NCI-H774 (cell line): ENCODE results near the gene PRPF40B.
A peak's percentile ranks its signal among the peaks of the same experiment; 100 is the strongest.
"Not testable (repeated sequence)": the region's sequence is repeated elsewhere in the genome, so short reads cannot be mapped to it uniquely, and the experiment has no call there.

Experiments
- DNase-seq: peaks from one replicate; lab custom pipeline; 2025; lab: John Stamatoyannopoulos, UW

PRPF40B gene

DNA sequence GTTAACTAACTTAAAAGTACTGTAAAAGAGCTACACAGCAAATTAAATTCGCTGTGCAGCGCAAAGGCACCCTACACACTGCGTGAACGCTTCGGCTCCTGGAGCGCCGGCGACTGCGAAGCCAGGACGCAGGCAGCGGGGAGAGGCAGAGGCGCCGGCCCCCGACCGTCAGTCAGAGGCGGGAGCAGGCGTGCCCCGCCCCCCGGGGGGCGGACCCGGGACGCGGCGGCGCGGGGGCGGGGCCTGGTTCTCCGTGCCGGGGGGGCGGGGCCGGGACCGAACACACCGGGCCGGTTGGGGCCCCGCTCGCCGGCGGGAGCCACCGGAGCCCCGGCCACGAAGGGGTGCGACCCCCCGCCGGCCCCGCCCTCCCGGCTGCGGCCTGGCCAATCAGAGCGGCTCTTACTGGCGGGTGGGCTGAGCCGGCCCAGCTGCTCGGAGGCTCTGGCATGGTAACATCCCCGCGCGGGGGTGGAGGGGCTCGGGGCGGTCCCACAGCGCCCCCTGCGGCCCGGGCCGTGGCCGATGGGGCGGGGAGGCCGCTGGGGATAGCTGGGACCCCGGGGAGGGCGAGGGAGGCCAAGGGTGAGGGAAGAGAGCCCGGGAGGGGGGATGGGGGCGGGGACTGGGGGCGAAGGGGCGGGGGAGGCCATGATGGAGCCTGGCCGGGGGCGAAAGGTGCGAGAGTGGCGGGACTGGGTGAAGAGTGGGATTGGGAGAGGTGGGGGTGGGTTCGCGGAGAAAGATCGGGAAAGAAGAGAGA, at the start of gene PRPF40B:
PRPF40B (plus strand) TSS at position 420 of the 763 bp plus-strand sequence; CDS start at position 450, 30 bp downstream.
- DNase-seq, result peak; percentile 90

DNA sequence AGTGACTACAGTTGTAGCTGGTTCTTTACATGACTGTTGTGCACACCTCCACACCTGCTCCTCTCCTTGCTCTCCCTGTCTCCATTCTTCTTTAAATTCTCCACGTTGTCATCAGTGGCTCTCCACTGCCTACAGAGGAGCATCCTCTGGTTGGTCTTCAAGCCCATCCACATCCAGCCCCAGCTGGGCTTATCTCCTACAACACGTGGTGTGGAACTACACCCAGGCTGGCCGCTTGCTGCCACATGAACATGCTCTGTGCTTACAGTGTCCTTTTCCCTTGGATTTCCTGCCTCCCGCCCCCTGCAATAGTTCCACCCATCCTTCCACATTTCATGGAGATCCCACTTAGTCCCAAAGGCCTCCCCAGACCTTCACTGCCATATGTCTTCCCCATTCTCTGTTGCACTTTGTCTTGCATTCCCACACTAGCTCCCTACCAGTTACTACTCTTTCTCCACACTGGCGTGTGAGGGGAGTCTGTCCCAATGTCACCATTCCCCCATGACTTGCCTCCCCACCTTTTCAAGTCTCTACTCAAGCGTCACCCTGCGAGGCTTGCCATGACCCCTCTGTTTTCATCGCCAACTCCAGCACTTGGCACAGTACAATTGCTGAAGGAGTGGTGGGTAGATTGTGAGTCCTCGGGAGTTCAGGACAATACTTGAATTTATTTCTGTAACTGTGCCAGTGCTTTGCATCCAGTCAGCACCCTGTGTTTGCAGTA, 45.6 kb upstream of the PRPF40B start:
- DNase-seq, result no peak

DNA sequence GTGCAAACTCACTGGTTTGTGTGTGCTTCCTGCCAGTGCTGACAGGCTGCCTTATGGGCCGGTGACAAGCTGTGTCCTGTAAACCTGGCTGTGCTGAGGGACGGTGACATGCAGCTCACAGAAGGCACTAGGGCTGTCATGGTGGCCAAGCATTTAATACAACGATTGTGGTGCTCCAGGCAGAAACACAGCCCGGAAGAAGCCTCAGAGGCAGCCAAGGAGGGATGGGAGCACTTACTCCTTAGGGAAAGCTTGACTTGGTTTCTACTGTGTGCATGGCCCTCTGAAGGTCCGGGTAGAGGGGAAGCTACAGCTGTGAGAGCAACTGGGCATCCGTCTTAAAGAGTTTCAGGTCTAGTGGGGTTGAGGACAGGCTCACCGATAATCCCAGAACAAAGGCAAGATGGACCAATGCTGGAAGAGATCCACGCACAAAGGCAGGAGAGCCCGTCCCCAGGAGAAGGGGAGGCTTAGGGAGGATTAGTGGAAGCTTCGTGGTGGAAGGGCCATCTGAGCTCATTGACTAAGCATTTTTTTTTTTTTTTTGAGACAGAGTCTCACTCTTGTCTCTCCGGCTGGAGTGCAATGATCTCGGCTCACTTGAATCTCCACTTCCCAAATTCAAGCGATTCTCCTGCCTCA, 44.8 kb upstream of the PRPF40B start:
- no peak for DNase-seq

DNA sequence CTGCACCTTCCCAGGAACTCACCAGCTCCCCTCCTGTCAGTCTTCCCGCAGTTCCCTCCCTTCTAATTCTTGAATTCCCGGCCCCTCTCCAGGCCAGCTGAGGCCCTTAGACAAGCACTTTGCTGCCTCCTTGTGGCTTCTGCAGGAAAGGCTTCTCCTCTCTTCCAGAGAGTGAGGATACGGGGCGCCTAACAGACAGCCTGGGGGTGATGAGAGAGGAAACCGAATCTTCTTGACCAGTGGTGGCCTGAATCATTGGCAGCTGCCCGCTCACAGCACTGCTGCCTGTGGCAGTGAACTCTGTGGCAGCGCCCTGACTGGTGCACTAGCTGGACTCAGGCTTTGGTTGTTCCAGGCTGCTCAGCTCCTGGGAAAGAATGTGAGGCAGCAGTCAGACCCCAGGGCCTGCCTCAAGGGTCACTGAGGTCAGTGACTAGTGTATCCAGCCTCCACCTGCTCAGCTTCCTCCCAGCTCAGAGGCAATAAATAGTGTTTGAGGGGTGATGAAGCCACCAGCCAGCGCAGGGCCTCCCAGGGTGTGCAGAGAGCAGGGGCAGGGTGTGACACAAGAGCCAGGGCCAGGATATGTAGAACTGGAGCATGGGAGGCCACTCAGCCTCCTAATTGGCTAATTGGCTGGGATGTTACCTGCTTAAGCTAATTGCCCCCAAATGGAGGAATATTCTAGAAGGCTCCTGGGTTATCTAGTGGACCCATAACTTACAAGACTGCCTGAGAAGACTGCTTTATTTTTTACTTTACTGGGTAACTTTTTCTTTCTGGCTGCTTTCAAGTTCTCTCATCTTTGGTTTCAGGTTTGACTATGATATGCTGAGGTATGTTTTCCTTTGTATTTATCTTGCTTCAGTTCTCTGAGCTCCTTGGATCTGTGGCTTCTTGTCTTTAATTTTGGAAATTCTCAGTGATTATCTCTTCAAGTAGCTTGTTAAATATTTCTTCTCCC, 42.5 kb upstream of the PRPF40B start:
- DNase-seq, result peak; percentile 51

DNA sequence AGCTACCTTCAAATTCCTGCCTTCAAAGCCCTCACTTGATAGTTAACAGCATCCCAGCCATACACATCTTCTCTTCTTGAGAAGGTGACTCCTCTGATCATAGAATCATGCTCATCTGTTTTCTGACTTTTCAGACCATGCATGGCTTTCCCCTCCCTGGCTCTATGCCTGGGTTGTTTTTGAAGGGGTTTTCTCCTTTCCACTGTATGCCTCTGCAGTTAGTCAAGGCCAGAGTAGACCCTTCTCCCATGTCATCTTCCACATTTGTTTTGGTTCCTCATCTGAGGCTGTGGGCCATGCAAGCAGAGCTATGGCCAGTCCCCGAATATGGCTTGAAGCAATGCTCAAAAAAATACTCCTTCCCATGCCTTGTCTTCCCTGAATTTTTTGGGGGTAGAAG, 41.2 kb upstream of the PRPF40B start:
- no peak for DNase-seq

DNA sequence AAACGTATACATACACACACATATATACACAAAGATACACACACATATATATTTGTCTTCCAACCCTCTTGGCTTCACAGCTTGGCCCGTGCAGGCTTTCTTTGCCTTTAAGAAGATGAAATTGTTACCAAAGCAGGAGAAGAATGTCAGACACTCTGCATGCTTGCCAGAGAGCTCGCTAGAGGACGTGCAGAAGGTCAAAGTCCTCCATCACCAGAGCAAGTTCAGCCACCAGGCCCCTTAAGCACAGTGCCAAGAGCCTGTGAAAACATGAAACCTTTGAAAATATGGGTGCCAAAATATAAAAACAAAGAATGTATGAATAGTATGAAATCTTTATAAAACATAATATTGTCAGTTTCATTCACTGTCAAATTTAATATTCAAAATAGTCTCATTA, 40.5 kb upstream of the PRPF40B start:
- no peak for DNase-seq

DNA sequence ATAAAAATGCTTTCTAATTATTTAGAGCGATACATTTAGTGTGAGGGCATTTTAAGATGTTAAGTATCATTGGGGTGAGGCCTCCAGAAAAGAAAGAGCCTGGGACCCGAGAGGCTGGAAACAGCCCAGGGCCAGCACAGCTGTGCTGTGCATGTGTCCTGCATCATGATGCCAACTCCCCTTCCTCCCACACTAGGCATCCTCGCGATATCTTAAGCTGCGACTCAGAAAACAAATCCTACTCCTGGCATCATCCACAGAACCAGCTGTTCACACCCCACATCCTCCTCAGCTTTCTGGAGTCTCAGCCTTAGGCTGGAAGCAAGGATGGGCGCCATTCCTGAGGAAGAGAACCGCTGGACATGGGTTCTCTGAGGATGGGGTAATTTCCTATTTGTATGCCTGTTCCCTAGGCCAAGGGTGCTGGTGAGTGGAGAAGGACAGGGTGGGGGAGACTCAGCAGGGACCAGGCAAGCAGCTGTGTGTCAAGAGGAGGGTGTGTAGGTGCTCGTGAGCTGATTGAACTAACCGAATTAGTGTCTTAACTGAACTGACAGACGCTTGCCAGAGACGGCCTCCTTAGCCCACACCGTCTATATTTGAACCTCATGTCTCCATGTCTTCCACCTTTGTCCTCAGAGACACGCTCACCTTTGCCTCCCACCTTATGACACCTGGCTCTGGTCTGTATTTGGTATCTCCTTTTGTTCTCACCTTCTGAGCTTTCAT, 39.8 kb upstream of the PRPF40B start:
- no peak for DNase-seq

DNA sequence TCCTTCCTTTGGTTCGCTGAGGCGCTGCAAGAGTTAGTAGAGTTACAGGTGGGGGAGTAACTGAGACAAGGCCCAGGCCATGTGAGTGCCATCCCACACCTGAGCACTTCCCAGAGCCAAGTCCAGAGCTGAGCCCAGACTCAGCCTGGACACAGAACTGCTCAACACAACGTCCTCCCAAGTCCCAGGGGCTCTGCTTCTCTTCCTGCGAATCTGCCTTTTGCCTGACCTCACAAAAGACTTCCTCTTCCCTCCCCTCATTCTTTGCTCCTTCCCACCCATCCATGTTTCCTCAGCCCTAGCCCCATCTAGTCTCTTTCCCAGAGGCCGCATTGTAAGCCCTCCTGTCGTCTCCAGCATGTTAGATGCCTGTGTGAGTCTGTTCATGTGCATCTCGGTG, 38.8 kb upstream of the PRPF40B start:
- no peak for DNase-seq

DNA sequence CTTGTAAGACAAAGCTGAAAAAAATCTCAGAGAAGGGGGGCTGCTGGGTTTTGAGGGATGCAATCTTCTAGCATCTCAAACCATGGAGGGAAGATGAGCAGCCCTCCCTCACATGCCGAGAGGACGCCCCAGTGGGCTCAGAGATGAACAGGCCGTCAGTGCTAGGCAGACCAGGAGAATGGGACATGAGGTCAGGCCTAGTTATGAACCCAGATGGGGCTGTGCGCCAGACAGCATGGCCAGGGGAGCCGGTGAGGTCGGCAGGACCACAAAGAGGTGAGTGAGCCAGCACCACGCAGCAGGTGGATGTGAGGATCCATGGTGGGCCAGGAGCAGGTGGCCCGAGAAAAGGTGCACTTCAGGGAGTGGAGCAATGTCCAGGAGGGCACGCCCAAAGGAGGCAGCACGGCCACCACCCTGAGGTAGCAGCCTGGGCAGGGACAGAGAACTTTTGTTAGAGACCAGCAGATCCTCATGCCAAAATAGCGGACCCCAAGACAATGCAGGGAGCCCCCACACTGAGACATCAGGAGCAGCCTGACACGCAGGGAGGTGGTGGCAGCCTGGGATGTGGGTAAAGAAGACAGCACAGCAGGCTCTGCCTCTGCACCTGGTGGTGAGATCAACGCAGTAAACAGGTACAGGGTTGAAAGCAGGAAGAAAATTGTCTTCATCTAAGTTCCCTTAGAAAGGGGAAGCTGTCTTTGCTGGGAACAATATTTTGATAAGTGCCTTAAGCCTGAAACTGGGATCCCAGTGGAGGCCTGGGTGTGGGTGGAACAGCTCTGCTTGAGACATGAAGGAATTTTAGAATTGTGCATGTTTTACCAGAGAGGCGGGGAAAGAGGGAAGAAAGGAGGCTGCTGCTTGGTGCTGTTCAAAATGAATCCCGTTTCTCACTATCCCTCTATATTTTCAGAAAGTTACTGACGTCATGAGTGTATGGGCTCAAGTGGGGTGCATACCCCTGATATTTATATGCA, 37.6 kb upstream of the PRPF40B start:
- no peak for DNase-seq

DNA sequence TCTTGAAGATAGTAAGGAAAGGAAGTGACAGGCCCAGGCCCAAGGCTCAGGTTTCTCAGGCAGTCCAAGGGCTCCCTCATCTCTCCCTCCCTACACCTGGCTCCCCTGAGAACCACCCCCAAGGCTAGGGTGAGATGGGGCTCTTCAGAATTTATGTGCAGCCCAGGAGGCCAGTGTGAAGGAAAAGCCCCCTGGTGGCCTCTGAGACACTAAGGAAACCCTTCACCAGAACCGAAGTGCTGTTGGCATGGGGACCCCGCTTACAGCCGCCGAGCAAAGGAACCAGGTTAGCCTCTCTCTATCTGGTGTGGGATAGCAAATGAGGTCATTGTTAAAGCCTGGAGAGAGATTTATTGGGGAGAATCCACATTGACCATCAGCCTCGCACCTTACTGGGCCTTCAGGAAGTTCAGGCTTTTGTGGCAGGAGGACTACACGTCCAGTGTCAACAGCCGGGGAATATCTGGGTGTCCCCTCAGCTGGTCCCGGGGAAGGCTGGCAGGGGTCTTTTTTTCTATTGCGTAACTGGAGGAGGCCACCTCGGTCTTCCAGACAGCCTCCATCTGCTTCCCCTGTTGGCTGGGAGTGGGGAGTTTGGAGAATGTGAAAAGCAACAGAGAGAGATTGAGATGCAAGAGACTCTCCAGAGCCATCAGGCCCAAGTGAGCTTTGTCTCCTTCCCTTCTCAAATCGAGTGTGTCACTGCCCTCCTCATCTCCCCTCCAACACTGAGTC, 36.0 kb upstream of the PRPF40B start:
- no peak for DNase-seq

DNA sequence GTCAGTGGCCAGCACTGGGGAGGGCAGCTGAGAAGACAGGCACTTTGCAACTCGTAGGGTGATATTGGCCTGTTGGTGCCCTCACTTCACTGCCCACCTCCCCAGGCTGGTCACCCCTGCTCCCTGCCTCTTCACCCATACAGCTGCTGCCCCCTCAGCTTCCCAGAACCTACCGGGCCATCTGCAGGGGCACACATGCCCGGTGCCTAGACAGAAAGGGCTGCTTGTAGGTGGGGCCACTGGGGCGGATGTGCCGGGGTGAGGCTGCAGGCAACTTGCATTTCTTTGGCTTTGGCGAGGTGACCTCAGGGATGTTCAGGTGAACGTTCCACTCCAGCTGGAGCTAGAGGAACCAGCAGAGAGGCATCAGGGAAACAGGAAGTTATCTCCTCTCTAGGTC, 35.1 kb upstream of the PRPF40B start:
- no peak for DNase-seq

DNA sequence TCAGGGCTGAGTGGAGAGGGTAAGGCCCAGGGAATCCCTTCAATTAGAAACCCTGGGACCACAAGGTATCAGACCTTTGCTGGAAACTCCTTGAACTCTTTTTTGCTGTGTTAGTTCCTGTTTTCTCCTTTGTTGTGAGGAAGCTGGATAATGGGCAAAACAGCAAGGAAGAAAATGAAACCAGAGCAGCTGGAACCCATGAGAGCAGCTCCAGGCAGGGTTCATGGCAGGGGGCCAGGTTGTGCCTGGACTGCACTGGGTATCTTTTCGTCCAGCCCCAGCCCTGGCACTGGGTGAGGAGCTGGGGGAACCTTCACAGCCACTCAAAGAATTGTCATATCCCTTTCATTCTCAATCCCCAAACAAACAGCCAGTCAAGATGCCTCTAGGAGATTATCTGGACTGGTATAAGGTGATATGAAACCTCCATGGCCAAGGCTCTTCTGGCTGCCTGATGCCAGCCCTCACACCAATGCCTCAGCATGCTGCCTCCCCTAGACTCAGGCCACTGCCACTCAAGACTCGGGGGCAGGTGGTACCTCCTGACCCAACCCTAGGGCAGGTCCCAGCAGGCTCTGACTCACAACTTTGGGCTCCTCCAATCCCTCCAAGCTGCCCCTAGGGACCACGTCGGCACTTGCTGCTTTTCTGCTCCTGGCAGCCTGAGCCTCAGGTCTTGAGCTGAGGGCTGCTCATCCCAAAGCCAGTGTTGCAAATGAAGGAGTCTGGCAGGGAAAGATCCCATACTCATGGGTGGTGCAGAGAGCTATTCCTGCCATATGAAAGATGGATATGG, 34.4 kb upstream of the PRPF40B start:
- no peak for DNase-seq

DNA sequence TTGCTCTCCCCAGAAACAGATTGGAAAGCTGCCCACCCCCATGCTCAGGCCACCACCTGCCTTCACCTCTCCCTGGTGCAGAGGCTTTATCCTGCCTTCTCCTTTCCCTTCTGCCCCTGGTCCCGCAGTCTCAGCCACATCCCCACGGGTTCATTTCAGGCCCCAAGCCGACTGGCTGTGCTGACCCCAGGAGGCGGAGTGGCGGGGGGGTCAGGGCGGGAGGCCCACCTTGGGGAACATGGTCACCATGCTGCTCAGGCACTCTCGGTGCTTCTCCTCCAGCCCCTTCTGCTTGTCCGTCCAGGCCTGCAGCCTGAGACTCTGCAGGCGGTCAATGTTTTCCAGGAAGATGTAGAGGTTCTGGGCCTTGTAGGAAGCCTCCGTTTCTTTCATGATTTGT, 24.8 kb upstream of the PRPF40B start:
- no peak for DNase-seq

DNA sequence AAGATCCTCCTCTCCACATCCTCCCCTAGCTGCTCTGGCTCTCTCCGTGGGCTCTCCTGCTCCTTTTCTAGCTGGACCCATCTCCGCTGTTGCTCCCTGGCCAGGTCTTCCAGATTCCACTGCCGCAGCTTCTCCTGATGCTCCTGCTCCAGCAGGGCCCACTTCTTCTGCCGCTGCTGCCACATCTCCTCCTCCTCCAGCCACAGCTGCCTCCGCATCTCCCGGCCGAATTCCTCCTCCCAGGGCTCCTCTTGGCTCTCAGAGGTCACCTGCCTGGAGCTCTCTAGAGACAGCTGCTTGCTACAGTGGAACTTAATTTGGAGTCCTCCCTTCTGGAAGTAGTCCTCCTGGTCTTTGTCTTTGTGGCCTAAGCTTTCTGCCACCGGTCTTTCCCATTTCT, 23.4 kb upstream of the PRPF40B start:
- no peak for DNase-seq

DNA sequence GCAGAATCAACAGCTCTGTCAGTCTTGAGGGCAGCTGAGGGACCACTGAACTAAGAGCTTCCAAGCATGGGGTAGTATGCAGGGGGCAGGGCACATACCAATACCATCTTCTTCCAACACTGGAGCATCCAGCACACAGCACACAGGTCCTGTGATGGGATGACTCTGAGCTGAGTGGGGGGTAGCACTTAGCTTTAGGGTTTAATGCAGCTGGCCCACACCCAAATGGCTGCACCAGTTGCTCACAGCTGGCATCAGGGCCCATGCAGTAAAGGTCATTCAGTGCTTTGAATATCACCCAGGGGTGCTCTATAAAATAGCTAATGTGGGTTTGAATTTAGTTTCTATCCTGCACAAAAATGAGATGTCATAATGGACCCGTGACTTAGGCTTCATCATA, 19.6 kb upstream of the PRPF40B start:
- no peak for DNase-seq

DNA sequence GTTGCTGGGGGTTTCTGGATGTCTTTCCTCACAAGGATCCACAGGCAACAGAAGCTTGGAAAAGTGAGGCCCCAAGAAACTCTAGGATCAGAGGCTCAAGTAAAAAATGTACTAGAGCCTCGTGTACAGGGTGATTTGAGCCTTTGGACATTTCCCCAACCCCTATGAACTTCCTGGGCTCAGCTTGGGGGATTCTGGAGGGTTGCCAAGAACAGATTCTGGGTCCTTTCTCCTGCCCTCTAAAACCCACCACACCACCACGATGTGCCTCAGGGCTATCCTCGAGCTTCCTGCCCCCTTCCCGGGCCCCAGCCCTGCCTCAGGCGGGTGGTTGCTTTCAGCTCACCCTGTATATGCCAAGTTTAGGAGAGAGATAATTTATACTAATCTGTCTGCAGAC, 18.5 kb upstream of the PRPF40B start:
- no peak for DNase-seq

DNA sequence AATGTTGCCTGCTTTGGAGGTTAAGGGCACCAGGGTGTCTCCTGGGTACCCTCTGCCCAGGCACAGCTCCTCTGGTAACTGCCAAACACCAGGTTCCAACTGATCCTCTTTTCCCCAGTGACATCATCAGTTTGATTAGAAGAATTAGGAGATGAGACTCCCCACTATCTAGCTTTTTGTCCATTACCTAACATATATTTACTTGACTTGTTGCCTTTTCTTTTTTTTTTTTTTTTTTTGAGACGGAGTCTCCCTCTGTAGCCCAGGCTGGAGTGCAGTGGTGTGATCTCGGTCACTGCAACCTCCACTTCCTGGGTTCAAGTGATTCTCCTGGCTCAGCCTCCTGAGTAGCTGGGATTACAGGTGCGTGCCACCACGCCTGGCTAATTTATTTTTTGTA, 17.8 kb upstream of the PRPF40B start, which contains the start of gene FAM186B:
FAM186B (minus strand) TSS at position 101 of the 400 bp plus-strand sequence. CDS start 162 bp downstream, outside the sequence.
- not testable (repeated sequence) for DNase-seq
